ENCODE results near the gene OR2M2. TPM values are rescaled to one million over a fixed set of nuclear protein-coding genes. Genes with fewer than 3 reads are reported as not detected.

Gene OR2M2
- total RNA-seq, 3 donors from 2014 or later, result not detected

GRCh38 chr1:248144513-248145198 is 30.0 kb upstream of the OR2M2 start, which contains the start of gene OR2M5:
OR2M5 (plus strand) TSS chr1:248145148; CDS start chr1:248145148, 0 bp downstream.
- TF ChIP-seq, protein P1, sequence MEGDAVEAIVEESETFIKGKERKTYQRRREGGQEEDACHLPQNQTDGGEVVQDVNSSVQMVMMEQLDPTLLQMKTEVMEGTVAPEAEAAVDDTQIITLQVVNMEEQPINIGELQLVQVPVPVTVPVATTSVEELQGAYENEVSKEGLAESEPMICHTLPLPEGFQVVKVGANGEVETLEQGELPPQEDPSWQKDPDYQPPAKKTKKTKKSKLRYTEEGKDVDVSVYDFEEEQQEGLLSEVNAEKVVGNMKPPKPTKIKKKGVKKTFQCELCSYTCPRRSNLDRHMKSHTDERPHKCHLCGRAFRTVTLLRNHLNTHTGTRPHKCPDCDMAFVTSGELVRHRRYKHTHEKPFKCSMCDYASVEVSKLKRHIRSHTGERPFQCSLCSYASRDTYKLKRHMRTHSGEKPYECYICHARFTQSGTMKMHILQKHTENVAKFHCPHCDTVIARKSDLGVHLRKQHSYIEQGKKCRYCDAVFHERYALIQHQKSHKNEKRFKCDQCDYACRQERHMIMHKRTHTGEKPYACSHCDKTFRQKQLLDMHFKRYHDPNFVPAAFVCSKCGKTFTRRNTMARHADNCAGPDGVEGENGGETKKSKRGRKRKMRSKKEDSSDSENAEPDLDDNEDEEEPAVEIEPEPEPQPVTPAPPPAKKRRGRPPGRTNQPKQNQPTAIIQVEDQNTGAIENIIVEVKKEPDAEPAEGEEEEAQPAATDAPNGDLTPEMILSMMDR (IDR thresholded peaks at IDR 0.05), result no peak
- peaks cover 55% of the 10 kb centered on the region for H3K9me3 ChIP-seq
- intact Hi-C loops (cut with DNase I, micrococcal nuclease), result no loop called here
- H3K4me3 ChIP-seq, result no peak within 1 kb of the TSS
- ATAC-seq (no peak), DNase-seq (no peak)
- no peaks in the 10 kb centered on the region for H3K4me1 ChIP-seq (ENCODE audit: low read depth)
- no peaks in the 10 kb centered on the region for H3K36me3 ChIP-seq (ENCODE audit: low read depth)

DNA sequence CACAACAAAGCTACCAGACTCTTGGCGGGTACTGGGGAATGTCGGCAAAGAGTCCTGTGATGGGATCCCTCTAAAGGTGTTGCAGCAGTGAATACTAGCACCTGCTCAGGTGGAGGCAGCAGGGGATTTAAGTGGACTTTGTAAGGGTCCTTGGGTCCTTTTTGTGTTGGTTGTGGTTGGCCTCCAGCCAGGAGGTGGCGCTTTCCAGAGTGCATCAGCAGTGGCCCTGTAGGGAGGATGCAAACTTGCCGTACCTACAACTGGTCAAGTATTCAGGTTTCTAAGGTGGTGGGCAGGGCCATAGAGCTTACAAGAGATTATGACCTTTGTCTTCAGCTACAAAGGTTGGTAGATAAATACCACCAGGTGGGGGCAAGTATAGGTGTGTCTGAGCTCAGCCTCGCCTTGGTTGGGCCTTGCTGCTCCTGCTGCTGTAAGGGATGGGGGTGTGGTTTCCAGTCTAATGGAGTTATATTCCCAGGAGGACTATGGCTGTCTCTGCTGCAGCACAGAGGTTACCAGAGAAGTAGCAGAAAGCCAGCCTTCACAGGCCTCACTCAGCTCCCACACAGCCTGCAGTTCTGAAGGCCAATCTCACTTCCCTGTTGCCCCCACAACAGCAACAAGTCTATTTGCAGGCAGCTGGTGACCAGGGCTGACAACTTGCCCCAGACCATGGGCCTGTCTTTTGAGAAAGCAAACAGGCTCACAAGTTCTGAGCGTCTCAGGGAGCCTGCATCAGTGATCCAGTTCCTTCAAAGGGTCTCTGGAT is 22.4 kb upstream of the OR2M2 start:
- Histone ChIP-seq H3K4me3 (no peak overlapping the region), H3K9me3 (peaks cover 53% of the 10 kb centered on the region), H3K4me1 (ENCODE audit: low read depth) (no peaks in the 10 kb centered on the region), H3K36me3 (ENCODE audit: low read depth) (no peaks in the 10 kb centered on the region)
- ATAC-seq, result no peak
- no peak for DNase-seq
- TF ChIP-seq, protein P1 (IDR thresholded peaks at IDR 0.05), result no peak
- intact Hi-C loops (cut with DNase I, micrococcal nuclease), result no loop called here

- TF ChIP-seq, protein P1 (IDR thresholded peaks at IDR 0.05), result no peak
- no peak overlapping the region for H3K4me3 ChIP-seq
- intact Hi-C loops (cut with DNase I, micrococcal nuclease), result no loop called here
- H3K9me3 ChIP-seq, result peaks cover 45% of the 10 kb centered on the region
- H3K4me1 ChIP-seq (ENCODE audit: low read depth), result no peaks in the 10 kb centered on the region
- no peak for DNase-seq
- ATAC-seq, result no peak
- H3K36me3 ChIP-seq (ENCODE audit: low read depth), result no peaks in the 10 kb centered on the region
Observed at GRCh38 chr1:248155927-248156326, 18.7 kb upstream of the OR2M2 start.

DNA sequence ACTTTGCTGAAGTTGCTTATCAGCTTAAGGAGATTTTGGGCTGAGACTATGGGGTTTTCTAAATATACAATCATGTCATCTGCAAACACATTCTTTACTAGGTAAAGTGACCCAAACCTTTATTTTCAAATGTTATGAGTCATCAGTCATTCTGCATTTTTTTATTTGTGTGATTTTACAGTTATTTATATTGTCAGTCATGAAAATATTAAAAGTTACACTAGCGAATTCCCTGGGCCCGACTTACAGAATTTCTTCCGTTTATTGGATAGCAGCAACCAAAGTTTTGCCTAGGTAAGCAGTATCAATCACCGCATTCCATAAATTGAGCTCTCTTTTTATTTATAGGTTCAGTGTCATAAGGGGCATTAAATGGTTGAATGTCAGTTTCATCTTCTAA is 15.9 kb upstream of the OR2M2 start:
- no peaks in the 10 kb centered on the region for H3K4me1 ChIP-seq (ENCODE audit: low read depth)
- TF ChIP-seq, protein P1 (IDR thresholded peaks at IDR 0.05), result no peak
- DNase-seq, result no peak
- H3K4me3 ChIP-seq, result no peak overlapping the region
- no peak for ATAC-seq
- H3K9me3 ChIP-seq, result peaks cover 36% of the 10 kb centered on the region
- intact Hi-C loops (cut with DNase I, micrococcal nuclease), result no loop called here
- H3K36me3 ChIP-seq (ENCODE audit: low read depth), result no peaks in the 10 kb centered on the region

DNA sequence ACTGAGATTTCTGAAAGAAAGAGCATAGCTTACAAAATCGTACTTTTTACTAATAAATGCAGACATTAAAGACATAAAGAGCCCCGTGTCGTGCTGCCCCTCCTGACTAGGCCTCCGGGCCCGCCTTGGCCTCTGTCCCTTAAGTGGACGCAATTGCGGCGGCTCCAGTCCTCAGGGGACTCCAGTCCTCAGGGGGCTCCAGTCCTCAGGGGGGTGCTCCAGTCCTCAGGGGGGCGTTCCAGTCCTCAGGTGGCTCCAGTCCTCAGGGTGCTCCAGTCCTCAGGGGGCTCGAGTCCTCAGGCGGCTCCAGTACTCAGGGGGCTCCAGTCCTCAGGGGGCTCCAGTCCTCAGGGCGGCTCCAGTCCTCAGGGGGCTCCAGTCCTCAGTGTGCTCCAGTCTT is 10.6 kb upstream of the OR2M2 start:
- ATAC-seq (no peak), DNase-seq (no peak)
- TF ChIP-seq, protein P1 (IDR thresholded peaks at IDR 0.05), result no peak
- peaks cover 30% of the 10 kb centered on the region for H3K9me3 ChIP-seq
- H3K4me1 ChIP-seq (ENCODE audit: low read depth), result no peaks in the 10 kb centered on the region
- no peak overlapping the region for H3K4me3 ChIP-seq
- H3K36me3 ChIP-seq (ENCODE audit: low read depth), result no peaks in the 10 kb centered on the region
- intact Hi-C loops (cut with DNase I, micrococcal nuclease), result no loop called here

Measured in mucosa of descending colon (tissue), 3 donors.